Embryonic facial prominence (tissue), 1 donor: ENCODE data around the gene CBARP.

Experiments
- DNase-seq: peaks from one replicate; pipeline ENCODE4 v3.0.0-alpha.2; 2016; ENCODE audit errors: extremely low spot score

Gene CBARP

GRCh38 chr19:1237754-1238368 is at the start of gene CBARP:
Gene CBARP, minus strand, starts transcription at chr19:1238005. Its CDS starts 1,905 bp downstream, at chr19:1236100.
- DNase-seq = no peak

GRCh38 chr19:1286487-1287353 is 48.9 kb upstream of the CBARP start:
- no peak for DNase-seq

GRCh38 chr19:1285737-1286360 is 48.0 kb upstream of the CBARP start, which contains the start of gene EFNA2:
Gene EFNA2, plus strand, starts transcription at chr19:1285873. Its CDS starts 296 bp downstream, at chr19:1286169.
- no peak for DNase-seq

- no peak for DNase-seq
Measured at GRCh38 chr19:1284979-1285736, 47.4 kb upstream of the CBARP start.

GRCh38 chr19:1284293-1284978 is 46.6 kb upstream of the CBARP start:
- DNase-seq = no peak

GRCh38 chr19:1283917-1284292 is 46.1 kb upstream of the CBARP start:
- DNase-seq = no peak

GRCh38 chr19:1283207-1283916 is 45.6 kb upstream of the CBARP start:
- no peak for DNase-seq

GRCh38 chr19:1282588-1283206 is 44.9 kb upstream of the CBARP start:
- DNase-seq = no peak

- no peak for DNase-seq
Measured at GRCh38 chr19:1281569-1282287, 43.9 kb upstream of the CBARP start.

- DNase-seq = no peak
Measured at GRCh38 chr19:1280636-1281568, 43.1 kb upstream of the CBARP start.

- DNase-seq = no peak
Measured at GRCh38 chr19:1279782-1280341, 42.1 kb upstream of the CBARP start.

GRCh38 chr19:1278713-1279660 is 41.2 kb upstream of the CBARP start:
- no peak for DNase-seq

GRCh38 chr19:1278074-1278473 is 40.3 kb upstream of the CBARP start:
- no peak for DNase-seq

GRCh38 chr19:1277061-1277460 is 39.3 kb upstream of the CBARP start:
- DNase-seq = no peak

- DNase-seq = no peak
Measured at GRCh38 chr19:1276628-1277022, 38.8 kb upstream of the CBARP start.

GRCh38 chr19:1275976-1276627 is 38.3 kb upstream of the CBARP start:
- no peak for DNase-seq
